NCI-H510A (cell line): Measurements from ENCODE around the gene NPBWR2.

Source experiments
- DNase-seq: peaks from one replicate; lab custom pipeline; 2025; lab: John Stamatoyannopoulos, UW

The NPBWR2 gene

GRCh38 chr20:64056889-64057627 lies 50.3 kb downstream of the NPBWR2 start:
- no peak for DNase-seq

GRCh38 chr20:64056639-64056888 lies 50.8 kb downstream of the NPBWR2 start:
- DNase-seq, result no peak

- DNase-seq, result no peak
Observed at GRCh38 chr20:64055893-64056638, 51.3 kb downstream of the NPBWR2 start.

DNA sequence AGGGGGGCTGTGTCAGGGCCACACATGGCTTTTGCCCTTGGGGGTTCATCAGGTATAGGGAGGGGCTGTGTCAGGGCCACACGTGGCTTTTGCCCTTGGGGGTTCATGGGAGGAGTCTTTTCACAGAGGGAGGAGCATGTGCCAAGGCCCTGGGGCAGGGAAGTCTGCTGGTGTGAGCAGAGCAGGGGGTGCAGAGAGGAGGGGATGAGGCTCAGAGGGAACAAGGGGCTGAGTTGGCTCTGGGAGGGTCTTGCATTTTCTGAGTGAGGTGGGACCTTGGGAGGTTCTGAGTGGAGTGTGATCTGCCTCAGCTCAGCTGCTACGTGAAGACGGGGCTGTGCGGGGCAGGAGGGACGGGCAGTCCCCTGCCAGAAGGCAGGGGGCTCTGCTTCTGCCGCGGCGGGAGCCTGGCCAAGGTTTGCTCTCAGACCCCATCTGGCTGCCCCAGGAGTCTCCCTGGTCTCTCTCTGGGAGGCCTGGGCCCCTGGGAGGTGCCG lies 51.9 kb downstream of the NPBWR2 start:
- DNase-seq, result no peak

GRCh38 chr20:64053841-64054661 lies 53.3 kb downstream of the NPBWR2 start:
- no peak for DNase-seq
